GM12878 (cell line): ENCODE results near the gene SRC. TPM values are rescaled to one million over a fixed set of nuclear protein-coding genes. Genes with fewer than 3 reads are reported as not detected.

ENCODE experiments used
- ATAC-seq: fragments of 200-7000 bp; cut with Tn5 transposase; 3 replicates; pipeline ENCODE4 v1.9.1; 2020; ENCODE audit warnings: mild to moderate bottlenecking, moderate library complexity
- BruUV-seq: library from RNA; stranded (reverse); fragments of 400-500 nt; replicated peaks from 2 replicates; lab custom pipeline; 2021; lab: Mats Ljungman, UMichigan
- CTCF ChIA-PET: fragments of 300-600 bp; sonication (Branson Sonifier 250); formaldehyde crosslinking; extraction: SDS; loops from one replicate; lab custom pipeline; 2021; ENCODE audit warnings: inconsistent platforms; lab: Yijun Ruan, JAX
- POLR2A ChIA-PET: fragments of 350-600 bp; formaldehyde crosslinking; extraction: SDS; loops from one replicate; lab custom pipeline; 2021; ENCODE audit warnings: inconsistent platforms; lab: Charles Lee
- RAD21 ChIA-PET: fragments of 300-600 bp; sonication (Branson Sonifier 250); formaldehyde crosslinking; loops from one replicate; lab custom pipeline; 2023; ENCODE audit warnings: antibody characterized with exemption; ENCODE audit not compliant: unreplicated experiment; lab: Charles Lee
- SMC1A ChIA-PET: fragments of 300-600 bp; sonication (Branson Sonifier 250); formaldehyde crosslinking; loops from one replicate; lab custom pipeline; 2023; ENCODE audit not compliant: unreplicated experiment, uncharacterized antibody; lab: Charles Lee
- DNase-seq: peaks from one replicate; pipeline ENCODE4 v3.0.0-alpha.2; 2011; ENCODE audit warnings: low read depth, low spot score
- FAIRE-seq: peaks from 3 replicates; lab custom pipeline; 2011; peaks lifted over from hg19 to GRCh38; lab: Jason Lieb, UNC
- H2AFZ ChIP-seq: 2 replicates; pipeline ENCODE4 v1.6.0; 2011; ENCODE audit warnings: low read depth, low read length, control low read depth; ENCODE audit not compliant: control insufficient read depth
- H3K27ac ChIP-seq: 2 replicates; pipeline ENCODE4 v1.5.1; 2011; ENCODE audit warnings: control low read depth; ENCODE audit not compliant: control insufficient read depth, insufficient read depth
- H3K27me3 ChIP-seq, 2 experiments: replicated peaks in 1 of 2; 2 replicates each; pipeline versions ENCODE4 v1.6.0 to v1.6.1; 2011; ENCODE audit warnings: low read length in 1 of 2; ENCODE audit not compliant: control insufficient read depth in 2 of 2, insufficient read depth in 2 of 2
- H3K36me3 ChIP-seq, 2 experiments: 2 replicates each; pipeline ENCODE4 v1.5.1; 2011; ENCODE audit warnings: low read length in 1 of 2; ENCODE audit not compliant: control insufficient read depth in 2 of 2, insufficient read depth in 2 of 2
- H3K4me1 ChIP-seq: 2 replicates; pipeline ENCODE4 v1.6.1; 2011; ENCODE audit warnings: mild to moderate bottlenecking, low read length, moderate library complexity, mixed read lengths; ENCODE audit not compliant: control insufficient read depth, insufficient read depth
- H3K4me2 ChIP-seq: 2 replicates; pipeline ENCODE4 v1.6.0; 2011; ENCODE audit warnings: control low read depth; ENCODE audit not compliant: control insufficient read depth, insufficient read depth
- H3K4me3 ChIP-seq: fragments of 200-600 bp; sonication (generic); 2 replicates; pipeline ENCODE4 v1.5.1; 2016
- H3K79me2 ChIP-seq: 2 replicates; pipeline ENCODE4 v1.6.0; 2011; ENCODE audit warnings: low read length; ENCODE audit not compliant: control insufficient read depth, insufficient read depth
- H3K9ac ChIP-seq: 2 replicates; pipeline ENCODE4 v1.8.0; 2011; ENCODE audit warnings: low read length, control low read depth, mixed read lengths; ENCODE audit not compliant: control insufficient read depth, insufficient read depth
- H3K9me3 ChIP-seq: replicated peaks from 3 replicates; pipeline ENCODE4 v1.5.1; 2011; ENCODE audit warnings: mild to moderate bottlenecking, low read length; ENCODE audit not compliant: control insufficient read depth, insufficient read depth
- H4K20me1 ChIP-seq: 2 replicates; pipeline ENCODE4 v1.6.0; 2011; ENCODE audit not compliant: control insufficient read depth, insufficient read depth
- CHD1 ChIP-seq: IDR thresholded peaks from 2 replicates; pipeline ENCODE4 v1.6.1; 2012; ENCODE audit warnings: low read depth, low read length, improper control_type of control experiment
- HDAC6 ChIP-seq: fragments of 200-600 bp; sonication (generic); IDR thresholded peaks from one replicate; pipeline ENCODE4 v1.8.0; 2017; ENCODE audit warnings: antibody characterized with exemption; ENCODE audit not compliant: unreplicated experiment
- MYB ChIP-seq: fragments of 150-350 bp; IDR thresholded peaks from 2 replicates; pipeline ENCODE4 v1.6.1; 2014; ENCODE audit warnings: mild to moderate bottlenecking, low read depth, low read length, borderline replicate concordance
- NKRF ChIP-seq: fragments of 450-650 bp; conservative IDR thresholded peaks from 2 replicates; pipeline ENCODE4 v1.6.1; 2017; ENCODE audit warnings: mild to moderate bottlenecking, moderate library complexity
- POLR2A ChIP-seq: IDR thresholded peaks from 2 replicates; pipeline ENCODE4 v1.6.1; 2011; ENCODE audit warnings: low read depth, mild to moderate bottlenecking, low read length
- RELA ChIP-seq: fragments of 450-650 bp; IDR thresholded peaks from 2 replicates; pipeline ENCODE4 v1.8.0; 2014; ENCODE audit warnings: borderline replicate concordance; ENCODE audit not compliant: partially characterized antibody
- SPI1 ChIP-seq: IDR thresholded peaks from 2 replicates; pipeline ENCODE4 v1.6.1; 2011; ENCODE audit warnings: low read depth, mild to moderate bottlenecking, low read length, moderate library complexity, borderline replicate concordance; ENCODE audit not compliant: insufficient read depth
- ZNF384 ChIP-seq: IDR thresholded peaks from 2 replicates; pipeline ENCODE4 v1.6.1; 2012; ENCODE audit warnings: low read depth, mild to moderate bottlenecking, low read length, improper control_type of control experiment, borderline replicate concordance
- ZNF687 ChIP-seq: fragments of 450-650 bp; IDR thresholded peaks from 2 replicates; pipeline ENCODE4 v1.6.1; 2017; ENCODE audit warnings: mild to moderate bottlenecking, moderate library complexity
- WGBS: methylation state at CpG from one replicate; pipeline ENCODE4 v1.1.6; 2016; ENCODE audit warnings: low lambda C conversion rate; ENCODE audit not compliant: insufficient replicate concordance, insufficient coverage; ENCODE audit errors: missing lambda C conversion rate; 5-methylcytosine and 5-hydroxymethylcytosine counted together
- in situ Hi-C: fragments of 300-500 bp; cut with MboI; formaldehyde crosslinking; loops from 9 replicates; pipeline ENCODE4 v1.14.3; 2018; ENCODE audit warnings: mixed read lengths
- intact Hi-C: fragments of 100-400 bp; cut with micrococcal nuclease; formaldehyde crosslinking; loops from one replicate; pipeline ENCODE4 v1.14.2; 2022; ENCODE audit not compliant: unreplicated experiment
- polyA plus RNA-seq, 11 experiments: library from polyadenylated mRNA; depleted of rRNA in 4 of 11; unstranded in 6 of 11; stranded (reverse) in 5 of 11; fragments of >200 nt; fragmentation: Nextera tagmentation in 4 of 11; fragmentation: Illumina TruSeq in 1 of 11; extraction: Ambion mirVana in 4 of 11; extraction: Trizol in 1 of 11; gene quantifications; 1 replicate in 1 of 11; 2 replicates in 10 of 11; pipeline versions ENCODE4 v1.2.1 to v1.2.3, GENCODE V29; 2011 to 2016; ENCODE audit warnings: inconsistent platforms in 2 of 11, missing spikeins in 2 of 11, low read depth in 1 of 11
- total RNA-seq, 4 experiments: library from RNA; depleted of rRNA in 3 of 4; stranded (reverse); fragments of >200 nt in 3 of 4; fragmentation: Illumina TruSeq in 1 of 4; extraction: Trizol in 1 of 4; gene quantifications; 2 replicates each; pipeline versions ENCODE4 v1.2.1 to v1.2.3, GENCODE V29; 2013 to 2021

The SRC gene
- total and polyA plus RNA-seq, 10 of the 15 experiments (the other 5 are each of a cell fraction or from before 2014, with no cell fraction given): 0.60 to 71.3 (median 27.2) TPM

GRCh38 chr20:37394543-37395409 is 48.8 kb downstream of the SRC start:
- intact Hi-C loops (no loop called here), in situ Hi-C loops (loop anchor here (5.0 kb wide), 1 partner anchor 133 kb away; the partner anchor contains the start of gene BLCAP)
- TF ChIP-seq RELA (no peak), ZNF384 (no peak), HDAC6 (no peak), POLR2A (peak; percentile 41; the same call in 1 of the 2 replicates)
- SMC1A ChIA-PET: no interaction called here
- no peak overlapping the region for H3K4me2 ChIP-seq
- H3K9ac ChIP-seq: no peak overlapping the region
- FAIRE-seq (no peak), DNase-seq (no peak), ATAC-seq (peak; percentile 23)
- no peak overlapping the region for H3K4me3 ChIP-seq
- peaks cover 19 to 66% of the 10 kb centered on the region in 2 experiments for H3K36me3 ChIP-seq
- CTCF ChIA-PET: no interaction called here
- no peaks in the 10 kb centered on the region for H3K79me2 ChIP-seq
- WGBS: 87% methylated on average over 18 of the region's 19 CpGs
- 0 out of 2 replicates have a peak overlapping the region, but pooled peaks have one; percentile 6 for H3K27ac ChIP-seq
- no peak overlapping the region for H2AFZ ChIP-seq
- BruUV-seq: no TSS peak
- H3K9me3 ChIP-seq: no peaks in the 10 kb centered on the region
- no peaks in the 10 kb centered on the region for H4K20me1 ChIP-seq
- no peaks in the 10 kb centered on the region for H3K4me1 ChIP-seq
- H3K27me3 ChIP-seq: no peaks in the 10 kb centered on the region
- POLR2A ChIA-PET: no interaction called here
- RAD21 ChIA-PET: no interaction called here

- no peak overlapping the region for H3K4me3 ChIP-seq
- intact Hi-C loops (no loop called here), in situ Hi-C loops (no loop called here)
- 0 out of 2 replicates have a peak overlapping the region, but pooled peaks have one; percentile 6 for H3K27ac ChIP-seq
- ChIA-PET CTCF (no interaction called here), POLR2A (no interaction called here), SMC1A (no interaction called here), RAD21 (no interaction called here)
- DNase-seq (no peak), ATAC-seq (no peak), FAIRE-seq (no peak)
- H3K9me3 ChIP-seq: no peaks in the 10 kb centered on the region
- H3K27me3 ChIP-seq: no peaks in the 10 kb centered on the region
- H3K4me1 ChIP-seq: no peaks in the 10 kb centered on the region
- no peak overlapping the region for H3K4me2 ChIP-seq
- H4K20me1 ChIP-seq: no peaks in the 10 kb centered on the region
- H3K36me3 ChIP-seq: peaks cover 23 to 69% of the 10 kb centered on the region in 2 experiments
- no TSS peak for BruUV-seq
- H3K9ac ChIP-seq: no peak overlapping the region
- no peak overlapping the region for H2AFZ ChIP-seq
- H3K79me2 ChIP-seq: no peaks in the 10 kb centered on the region
- 56% methylated on average over 9 of the region's 9 CpGs for WGBS
- TF ChIP-seq SPI1 (no peak), MYB (no peak), ZNF687 (no peak), NKRF (no peak), CHD1 (no peak)
These were observed 49.5 kb downstream of the SRC start for GRCh38 chr20:37395410-37395797.
